Panc1 (cell line): ENCODE results near the gene TLE7. TPM values are rescaled to one million over a fixed set of nuclear protein-coding genes. Genes with fewer than 3 reads are reported as not detected.

Source experiments
- ATAC-seq: fragments of 200-7000 bp; cut with Tn5 transposase; 2 replicates; pipeline ENCODE4 v1.9.1; 2020; ENCODE audit warnings: mild to moderate bottlenecking, moderate library complexity
- BruUV-seq: library from RNA; stranded (reverse); fragments of 400-500 nt; replicated peaks from 2 replicates; lab custom pipeline; 2021; lab: Mats Ljungman, UMichigan
- CTCF ChIA-PET: fragments of 300-600 bp; sonication (Branson Sonifier 250); formaldehyde crosslinking; loops from one replicate; lab custom pipeline; 2022; ENCODE audit warnings: antibody characterized with exemption; lab: Charles Lee
- POLR2A ChIA-PET: fragments of 300-600 bp; sonication (Branson Sonifier 250); formaldehyde crosslinking; loops from one replicate; lab custom pipeline; 2022; ENCODE audit warnings: antibody characterized with exemption; lab: Charles Lee
- DNase-seq: peaks from one replicate; pipeline ENCODE4 v3.0.0-alpha.2; 2010; ENCODE audit warnings: low read depth, low spot score
- H3K27ac ChIP-seq: 2 replicates; pipeline ENCODE4 v1.5.1; 2011; ENCODE audit warnings: mild to moderate bottlenecking, low read length, inconsistent platforms
- H3K27me3 ChIP-seq: fragments of 200-500 bp; sonication (Bioruptor generic); 2 replicates; pipeline ENCODE4 v1.6.0; 2014; ENCODE audit warnings: low read length, inconsistent platforms; ENCODE audit not compliant: control insufficient read depth, insufficient read depth
- H3K36me3 ChIP-seq: fragments of 200-500 bp; sonication (Bioruptor generic); 2 replicates; pipeline ENCODE4 v1.5.1; 2014; ENCODE audit warnings: inconsistent platforms, mild to moderate bottlenecking, low read length, moderate library complexity; ENCODE audit not compliant: control insufficient read depth, insufficient read depth
- H3K4me1 ChIP-seq: 2 replicates; pipeline ENCODE4 v1.5.1; 2011; ENCODE audit warnings: inconsistent platforms, mild to moderate bottlenecking, low read length, moderate library complexity; ENCODE audit not compliant: control insufficient read depth, insufficient read depth
- H3K4me3 ChIP-seq, 2 experiments: 2 replicates each; pipeline ENCODE4 v1.5.1; 2011 to 2012; ENCODE audit warnings: low read depth in 2 of 2, low read length in 2 of 2, mild to moderate bottlenecking in 2 of 2, inconsistent platforms in 1 of 2, moderate library complexity in 1 of 2
- H3K9me3 ChIP-seq: fragments of 200-500 bp; sonication (Bioruptor generic); 2 replicates; pipeline ENCODE4 v1.5.1; 2014; ENCODE audit warnings: low read depth, mild to moderate bottlenecking, inconsistent platforms, low read length, moderate library complexity; ENCODE audit not compliant: control insufficient read depth, insufficient read depth
- POLR2AphosphoS5 ChIP-seq: IDR thresholded peaks from 2 replicates; pipeline ENCODE4 v1.6.1; 2012; ENCODE audit warnings: mild to moderate bottlenecking, low read depth, low read length, moderate library complexity
- SIN3A ChIP-seq: IDR thresholded peaks from 2 replicates; pipeline ENCODE4 v1.6.1; 2012; ENCODE audit warnings: low read depth, mild to moderate bottlenecking, low read length, moderate library complexity, borderline replicate concordance; ENCODE audit not compliant: insufficient read depth
- TCF7L2 ChIP-seq: IDR thresholded peaks from 2 replicates; pipeline ENCODE4 v1.6.1; 2011; ENCODE audit warnings: mild to moderate bottlenecking, low read depth, low read length, inconsistent platforms
- in situ Hi-C: cut with HindIII; loops from 2 replicates; pipeline ENCODE4 v1.10.0; 2016; ENCODE audit warnings: low sequenced_read_pairs, low pct_unique_long_range_greater_than_20kb
- intact Hi-C: fragments of 100-400 bp; cut with micrococcal nuclease; formaldehyde crosslinking; loops from one replicate; pipeline ENCODE4 v1.10.0; 2022; ENCODE audit not compliant: unreplicated experiment
- total RNA-seq: library from RNA; stranded (reverse); gene quantifications from one replicate; pipeline ENCODE4 v1.2.1, GENCODE V29; 2021; ENCODE audit not compliant: unreplicated experiment
- TF ChIP-seq, protein P1 (sequence below): fragments of 450-650 bp; IDR thresholded peaks from 2 replicates; pipeline ENCODE4 v1.5.1; 2017; ENCODE audit warnings: mild to moderate bottlenecking
- TF ChIP-seq, protein P2 (sequence below), 2 experiments: IDR thresholded peaks; 2 replicates each; pipeline ENCODE4 v1.6.1; 2011 to 2012; ENCODE audit warnings: low read depth in 2 of 2, control low read depth in 1 of 2, low read length in 1 of 2, mild to moderate bottlenecking in 1 of 2, moderate library complexity in 1 of 2; ENCODE audit not compliant: insufficient read depth in 1 of 2

Gene TLE7
- total RNA-seq, 1 experiment from 2014 or later, result not detected

DNA sequence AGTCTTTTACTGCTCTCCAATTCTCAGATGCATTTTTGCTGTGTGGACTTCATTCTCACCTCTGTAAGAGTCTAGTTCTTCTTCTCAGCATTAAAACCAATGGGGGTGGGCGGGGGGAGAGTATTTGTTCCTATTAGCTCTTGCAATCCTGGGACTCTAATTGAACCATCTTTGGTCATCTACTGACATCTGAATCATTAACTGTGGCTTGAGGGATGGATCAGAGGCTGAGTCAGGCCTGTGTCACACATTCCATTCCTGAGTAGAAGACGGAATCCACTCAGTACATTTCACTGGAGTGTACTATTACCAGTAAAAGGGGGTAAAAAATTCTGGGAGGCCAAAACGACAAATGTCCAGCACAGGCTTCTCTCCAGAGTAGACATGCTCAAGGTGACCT lies 33.0 kb upstream of the TLE7 start:
- intact Hi-C loops, result no loop called here

GRCh38 chr16:71473891-71474290 lies 32.0 kb upstream of the TLE7 start:
- TF ChIP-seq POLR2AphosphoS5, result no peak
- TF ChIP-seq, protein P1, sequence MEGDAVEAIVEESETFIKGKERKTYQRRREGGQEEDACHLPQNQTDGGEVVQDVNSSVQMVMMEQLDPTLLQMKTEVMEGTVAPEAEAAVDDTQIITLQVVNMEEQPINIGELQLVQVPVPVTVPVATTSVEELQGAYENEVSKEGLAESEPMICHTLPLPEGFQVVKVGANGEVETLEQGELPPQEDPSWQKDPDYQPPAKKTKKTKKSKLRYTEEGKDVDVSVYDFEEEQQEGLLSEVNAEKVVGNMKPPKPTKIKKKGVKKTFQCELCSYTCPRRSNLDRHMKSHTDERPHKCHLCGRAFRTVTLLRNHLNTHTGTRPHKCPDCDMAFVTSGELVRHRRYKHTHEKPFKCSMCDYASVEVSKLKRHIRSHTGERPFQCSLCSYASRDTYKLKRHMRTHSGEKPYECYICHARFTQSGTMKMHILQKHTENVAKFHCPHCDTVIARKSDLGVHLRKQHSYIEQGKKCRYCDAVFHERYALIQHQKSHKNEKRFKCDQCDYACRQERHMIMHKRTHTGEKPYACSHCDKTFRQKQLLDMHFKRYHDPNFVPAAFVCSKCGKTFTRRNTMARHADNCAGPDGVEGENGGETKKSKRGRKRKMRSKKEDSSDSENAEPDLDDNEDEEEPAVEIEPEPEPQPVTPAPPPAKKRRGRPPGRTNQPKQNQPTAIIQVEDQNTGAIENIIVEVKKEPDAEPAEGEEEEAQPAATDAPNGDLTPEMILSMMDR, result no peak
- TF ChIP-seq SIN3A, result no peak
- TF ChIP-seq, protein P2, sequence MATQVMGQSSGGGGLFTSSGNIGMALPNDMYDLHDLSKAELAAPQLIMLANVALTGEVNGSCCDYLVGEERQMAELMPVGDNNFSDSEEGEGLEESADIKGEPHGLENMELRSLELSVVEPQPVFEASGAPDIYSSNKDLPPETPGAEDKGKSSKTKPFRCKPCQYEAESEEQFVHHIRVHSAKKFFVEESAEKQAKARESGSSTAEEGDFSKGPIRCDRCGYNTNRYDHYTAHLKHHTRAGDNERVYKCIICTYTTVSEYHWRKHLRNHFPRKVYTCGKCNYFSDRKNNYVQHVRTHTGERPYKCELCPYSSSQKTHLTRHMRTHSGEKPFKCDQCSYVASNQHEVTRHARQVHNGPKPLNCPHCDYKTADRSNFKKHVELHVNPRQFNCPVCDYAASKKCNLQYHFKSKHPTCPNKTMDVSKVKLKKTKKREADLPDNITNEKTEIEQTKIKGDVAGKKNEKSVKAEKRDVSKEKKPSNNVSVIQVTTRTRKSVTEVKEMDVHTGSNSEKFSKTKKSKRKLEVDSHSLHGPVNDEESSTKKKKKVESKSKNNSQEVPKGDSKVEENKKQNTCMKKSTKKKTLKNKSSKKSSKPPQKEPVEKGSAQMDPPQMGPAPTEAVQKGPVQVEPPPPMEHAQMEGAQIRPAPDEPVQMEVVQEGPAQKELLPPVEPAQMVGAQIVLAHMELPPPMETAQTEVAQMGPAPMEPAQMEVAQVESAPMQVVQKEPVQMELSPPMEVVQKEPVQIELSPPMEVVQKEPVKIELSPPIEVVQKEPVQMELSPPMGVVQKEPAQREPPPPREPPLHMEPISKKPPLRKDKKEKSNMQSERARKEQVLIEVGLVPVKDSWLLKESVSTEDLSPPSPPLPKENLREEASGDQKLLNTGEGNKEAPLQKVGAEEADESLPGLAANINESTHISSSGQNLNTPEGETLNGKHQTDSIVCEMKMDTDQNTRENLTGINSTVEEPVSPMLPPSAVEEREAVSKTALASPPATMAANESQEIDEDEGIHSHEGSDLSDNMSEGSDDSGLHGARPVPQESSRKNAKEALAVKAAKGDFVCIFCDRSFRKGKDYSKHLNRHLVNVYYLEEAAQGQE (IDR thresholded peaks at IDR 0.05; ENCODE audit: insufficient read depth in 1 of 2, low read depth in 2 of 2, low read length in 1 of 2), result no peak
- TF ChIP-seq TCF7L2, result no peak
- H3K36me3 ChIP-seq, result no peaks in the 10 kb centered on the region; the same call in 1 of the 2 replicates
- no peaks in the 10 kb centered on the region for H3K4me1 ChIP-seq
- H3K9me3 ChIP-seq, result peaks cover 6% of the 10 kb centered on the region; the same call in 1 of the 2 replicates
- DNase-seq, result no peak
- H3K4me3 ChIP-seq, result no peak overlapping the region
- intact Hi-C loops, result no loop called here
- no peaks in the 10 kb centered on the region for H3K27me3 ChIP-seq
- no TSS peak for BruUV-seq
- no peak overlapping the region for H3K27ac ChIP-seq
- in situ Hi-C loops, result no loop called here
- POLR2A ChIA-PET, result no interaction called here
- CTCF ChIA-PET, result no interaction called here
- ATAC-seq, result no peak

More for the DNA sequence above, 33.0 kb upstream of the TLE7 start:
- H3K4me3 ChIP-seq, result no peak overlapping the region
- H3K27ac ChIP-seq, result no peak overlapping the region
- CTCF ChIA-PET, result no interaction called here
- H3K9me3 ChIP-seq, result peaks cover 6% of the 10 kb centered on the region; the same call in 1 of the 2 replicates
- no peaks in the 10 kb centered on the region; the same call in 1 of the 2 replicates for H3K36me3 ChIP-seq
- BruUV-seq, result no TSS peak
- H3K27me3 ChIP-seq, result no peaks in the 10 kb centered on the region
- TF ChIP-seq SIN3A (no peak), POLR2AphosphoS5 (no peak), TCF7L2 (no peak)
- TF ChIP-seq, protein P1, result no peak
- TF ChIP-seq, protein P2 (IDR thresholded peaks at IDR 0.05; ENCODE audit: insufficient read depth in 1 of 2, low read depth in 2 of 2, low read length in 1 of 2), result no peak
- POLR2A ChIA-PET, result no interaction called here
- in situ Hi-C loops, result no loop called here
- ATAC-seq, result peak; percentile 56; the same call in 1 of the 2 replicates
- DNase-seq, result no peak
- no peaks in the 10 kb centered on the region for H3K4me1 ChIP-seq
